HTR-8/SVneo (cell line): ENCODE data around the gene VMP1.
"Not testable (repeated sequence)": the region's sequence is repeated elsewhere in the genome, so short reads cannot be mapped to it uniquely, and the experiment has no call there.

ENCODE experiments used
- DNase-seq: peaks from one replicate; pipeline ENCODE4 v3.0.0; 2011; ENCODE audit warnings: low spot score, mixed read lengths; ENCODE audit not compliant: insufficient read length
- FAIRE-seq: peaks from 2 replicates; lab custom pipeline; 2011; peaks lifted over from hg19 to GRCh38; lab: Jason Lieb, UNC

The VMP1 gene

DNA sequence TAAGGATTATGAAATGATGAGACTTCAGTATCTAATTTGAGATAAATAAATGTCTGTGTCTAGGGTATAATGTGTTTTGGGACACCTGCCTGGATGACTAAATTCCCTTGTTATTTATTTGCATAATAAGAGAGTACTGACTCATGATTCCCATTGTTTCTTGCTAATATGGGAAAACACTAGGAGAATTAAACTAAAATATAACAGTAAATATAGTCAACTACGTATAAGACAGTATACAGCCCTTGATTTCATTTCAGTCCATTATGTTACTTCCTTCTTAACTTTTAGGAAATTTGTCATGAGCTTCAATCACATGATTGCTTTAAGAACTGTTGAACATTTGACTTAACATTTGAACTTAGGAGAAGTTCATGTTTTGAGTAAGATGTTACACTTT, 62.4 kb downstream of the VMP1 start:
- no peak for DNase-seq
- no peak for FAIRE-seq

DNA sequence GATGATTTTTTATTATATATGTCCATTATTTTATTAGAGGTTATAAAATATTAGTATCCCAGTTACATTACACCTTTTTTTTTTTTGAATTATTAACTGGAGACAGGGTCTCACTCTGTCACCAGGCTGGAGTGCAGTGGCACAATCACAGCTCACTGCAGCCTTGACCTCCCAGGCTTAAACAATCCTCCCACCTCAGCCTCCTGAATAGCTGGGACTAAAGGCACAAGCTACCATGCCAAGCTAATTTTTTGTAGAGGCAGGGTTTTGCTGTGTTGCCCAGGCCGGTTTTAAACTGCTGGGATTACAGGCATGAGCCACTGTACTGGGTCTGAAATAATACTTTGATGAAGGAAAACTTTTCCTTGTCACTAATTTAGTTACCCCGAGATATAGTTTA, 63.6 kb downstream of the VMP1 start:
- DNase-seq (no peak), FAIRE-seq (no peak)

DNA sequence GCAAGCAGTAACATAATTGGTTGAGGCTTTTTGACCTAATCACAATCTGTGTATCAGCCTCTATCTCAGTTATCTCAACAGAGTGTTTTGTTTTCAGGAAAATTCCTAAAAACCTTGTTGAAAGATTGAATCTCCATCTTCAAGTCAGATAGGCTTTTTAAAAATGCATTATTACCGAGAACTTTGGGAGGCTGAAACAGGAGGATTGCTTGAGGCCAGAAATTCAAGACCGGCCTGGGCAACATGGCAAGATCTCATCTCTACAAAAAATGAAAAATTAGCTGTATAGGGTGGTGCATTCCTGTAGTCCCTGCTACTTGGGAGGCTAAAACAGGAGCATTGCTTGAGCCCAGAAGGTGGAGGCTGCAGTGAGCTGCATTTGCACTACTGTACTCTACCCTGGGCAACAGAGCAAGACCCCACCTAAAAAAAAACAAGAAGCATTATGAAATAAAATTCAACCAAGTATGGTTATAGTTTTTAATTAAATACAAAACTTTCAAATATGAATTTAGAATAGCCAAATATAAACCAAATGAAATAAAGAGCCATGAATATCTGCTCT, 68.4 kb downstream of the VMP1 start:
- DNase-seq (no peak), FAIRE-seq (no peak)

DNA sequence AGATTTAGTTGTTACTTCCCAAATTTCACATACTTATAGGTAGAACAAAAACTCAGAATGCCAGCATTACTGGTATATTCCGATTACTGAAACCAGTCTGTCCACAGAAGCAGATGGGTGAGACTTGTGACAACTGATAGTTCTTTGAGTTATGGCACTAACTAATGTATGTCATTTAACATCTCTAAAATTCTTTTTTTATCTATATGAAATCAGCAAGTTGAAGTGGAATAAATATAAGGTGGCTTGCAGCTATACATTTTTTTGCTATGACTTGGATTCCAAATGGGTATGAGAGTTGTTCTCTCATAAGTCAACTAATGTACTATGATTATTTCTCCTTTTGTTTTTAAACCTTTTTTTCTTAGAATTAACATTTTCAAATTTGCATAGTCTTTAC, 69.1 kb downstream of the VMP1 start:
- no peak for DNase-seq
- FAIRE-seq, result peak; percentile 38

DNA sequence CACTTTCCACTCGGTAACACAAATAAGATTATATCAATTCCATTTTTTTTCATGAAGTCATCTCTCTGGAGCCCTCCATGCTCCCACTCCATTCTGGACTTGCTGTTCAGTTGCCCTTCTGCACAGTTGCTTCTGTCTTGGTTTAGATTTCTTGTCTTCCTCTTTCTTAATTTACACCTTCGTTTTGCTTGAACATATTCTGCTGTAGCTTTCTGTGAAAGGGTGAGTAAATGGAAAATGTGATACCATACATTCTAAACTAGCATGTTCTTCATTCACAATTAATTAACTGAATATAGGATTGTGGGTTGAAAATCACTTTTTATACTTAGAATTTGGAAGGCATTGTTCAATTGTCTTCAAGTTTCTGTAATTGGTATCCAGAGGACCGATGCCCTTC, 69.6 kb downstream of the VMP1 start:
- FAIRE-seq (no peak), DNase-seq (no peak)

DNA sequence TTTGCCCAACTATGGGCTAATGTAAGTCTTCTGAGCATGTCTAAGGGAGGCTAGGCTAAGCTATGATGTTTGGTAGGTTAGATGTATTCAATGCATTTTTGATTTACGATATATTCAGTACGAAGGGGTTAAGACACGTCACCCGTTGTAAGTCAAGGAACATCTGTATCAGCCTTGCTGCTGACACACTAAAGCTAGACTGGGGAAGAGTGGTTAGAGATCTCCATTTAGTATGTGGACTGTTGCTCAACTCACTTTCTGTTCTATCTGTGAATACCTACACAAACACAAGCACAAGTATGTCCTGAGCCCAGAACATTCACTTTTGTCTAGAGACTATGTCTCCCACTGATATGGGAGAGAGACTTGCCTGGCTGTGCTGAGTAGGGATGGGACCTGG, 71.5 kb downstream of the VMP1 start:
- FAIRE-seq (no peak), DNase-seq (no peak)

DNA sequence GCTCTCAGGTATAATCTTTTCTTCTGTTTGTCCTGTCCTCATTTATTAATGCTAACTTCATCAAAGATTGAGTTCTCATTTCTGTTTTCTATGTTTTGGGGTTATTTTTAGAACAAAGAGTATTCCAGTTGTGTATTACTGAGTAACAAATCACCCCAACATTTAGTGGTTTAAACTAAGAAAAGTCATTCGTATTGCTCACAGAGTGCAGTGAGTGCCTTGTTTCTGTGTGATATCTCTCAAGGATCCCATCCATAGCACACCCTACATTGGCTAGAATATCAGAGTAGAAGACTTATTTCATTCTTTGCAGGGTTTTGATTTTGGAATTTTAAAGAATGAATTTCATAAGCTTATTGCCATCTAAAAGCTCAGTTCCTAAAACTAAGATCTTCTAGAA, 72.1 kb downstream of the VMP1 start:
- DNase-seq, result no peak
- no peak for FAIRE-seq

DNA sequence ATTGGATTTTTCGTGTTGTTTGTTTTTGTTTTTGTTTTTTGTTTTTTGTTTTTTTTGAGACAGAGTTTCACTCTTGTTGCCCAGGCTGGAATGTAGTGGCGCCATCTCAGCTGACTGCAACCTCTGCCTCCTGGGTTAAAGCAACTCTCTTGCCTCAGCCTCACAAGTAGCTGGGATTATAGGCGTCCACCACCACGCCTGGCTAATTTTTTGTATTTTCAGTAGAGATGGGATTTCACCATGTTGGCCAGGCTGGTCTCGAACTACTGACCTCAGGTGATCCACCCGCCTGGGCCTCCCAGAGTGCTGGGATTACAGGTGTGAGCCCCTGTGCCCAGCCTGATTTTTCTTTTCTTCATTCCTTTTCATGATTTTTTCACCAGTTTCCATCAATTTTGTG, 73.1 kb downstream of the VMP1 start:
- DNase-seq, FAIRE-seq: not testable (repeated sequence)

DNA sequence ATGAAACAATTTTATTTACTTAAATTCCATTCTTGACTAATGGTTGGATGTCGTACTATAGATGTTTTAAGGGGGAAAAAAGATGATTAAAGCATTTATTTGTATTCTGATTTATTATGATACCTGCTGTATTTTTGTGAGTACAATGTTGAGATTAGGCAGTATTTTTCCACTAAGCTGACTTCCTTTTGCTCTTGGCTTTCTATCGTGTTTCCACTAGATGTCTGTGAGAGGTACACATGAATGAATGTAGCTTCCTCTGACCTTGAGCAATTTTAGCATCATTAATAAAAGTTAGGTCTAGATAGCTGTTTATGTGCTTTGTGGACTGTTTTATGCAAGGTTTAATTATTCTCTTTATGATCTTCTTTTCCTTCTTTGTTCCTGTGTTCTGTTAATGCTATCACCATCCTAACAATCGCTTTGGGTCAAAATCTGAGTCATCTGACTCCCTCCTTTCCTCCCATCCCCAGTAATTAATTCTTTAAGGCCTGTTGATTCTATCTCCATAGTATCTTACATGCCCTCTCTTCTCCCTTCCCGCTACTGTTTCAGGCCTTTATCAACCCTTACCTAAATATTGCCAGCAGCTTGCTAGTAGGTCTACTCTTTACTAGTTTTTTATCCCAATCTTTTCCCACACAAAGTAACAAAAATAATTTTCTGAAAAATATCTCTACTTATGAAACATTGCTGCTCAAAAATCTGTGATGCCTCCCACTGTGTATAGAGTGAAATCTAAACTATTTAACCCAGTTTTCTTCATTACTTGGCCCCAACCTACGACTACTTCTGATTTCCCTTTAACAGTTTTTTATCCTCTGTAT, 76.0 kb downstream of the VMP1 start:
- DNase-seq, result no peak
- peak; percentile 67 for FAIRE-seq

DNA sequence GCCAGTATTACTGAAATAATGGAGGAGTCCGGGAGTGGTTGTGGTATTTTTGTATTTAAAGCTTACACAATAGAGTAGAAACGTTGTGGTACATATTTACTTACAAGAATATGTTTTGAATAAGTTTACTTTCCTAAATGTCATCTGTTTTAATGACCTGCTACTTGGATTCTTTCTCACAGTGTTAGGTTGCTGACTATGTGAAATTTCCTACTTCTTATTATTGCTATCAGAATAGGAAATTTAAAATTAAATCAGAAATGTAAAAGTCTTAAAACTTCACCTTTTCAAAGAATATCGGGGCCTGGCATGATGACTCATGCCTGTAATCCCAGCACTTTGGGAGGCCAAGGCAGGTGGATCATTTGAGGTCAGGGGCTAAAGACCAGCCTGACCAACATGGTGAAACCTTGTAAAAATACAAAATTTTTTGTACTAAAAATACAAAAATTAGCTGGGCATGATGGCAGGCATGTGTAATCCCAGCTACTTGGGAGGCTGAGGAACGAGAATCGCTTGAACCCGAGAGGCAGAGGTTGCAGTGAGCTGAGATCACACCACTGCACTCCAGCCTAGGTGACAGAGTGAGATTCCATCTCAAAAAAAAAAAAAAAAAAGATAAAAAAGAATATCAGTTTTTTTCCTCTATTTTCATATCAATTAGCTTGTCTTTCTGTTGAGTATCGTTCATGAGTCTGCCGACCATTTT, 77.8 kb downstream of the VMP1 start:
- DNase-seq (no peak), FAIRE-seq (no peak)

DNA sequence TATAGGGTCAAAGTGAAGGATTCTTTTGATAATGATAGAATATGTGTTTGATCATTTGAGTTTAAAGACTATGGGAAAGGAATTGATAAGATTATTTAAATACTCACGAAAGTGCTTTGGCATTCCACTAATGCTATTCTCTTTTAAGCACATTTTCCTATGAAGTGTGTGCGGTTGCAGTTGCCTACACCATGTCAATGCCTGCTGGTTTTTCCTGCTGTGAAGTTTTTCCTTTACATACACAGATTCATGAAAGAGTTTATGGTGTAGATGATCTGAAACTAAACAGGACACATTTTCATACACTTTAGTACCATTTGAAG, 78.7 kb downstream of the VMP1 start:
- FAIRE-seq (no peak), DNase-seq (no peak)

DNA sequence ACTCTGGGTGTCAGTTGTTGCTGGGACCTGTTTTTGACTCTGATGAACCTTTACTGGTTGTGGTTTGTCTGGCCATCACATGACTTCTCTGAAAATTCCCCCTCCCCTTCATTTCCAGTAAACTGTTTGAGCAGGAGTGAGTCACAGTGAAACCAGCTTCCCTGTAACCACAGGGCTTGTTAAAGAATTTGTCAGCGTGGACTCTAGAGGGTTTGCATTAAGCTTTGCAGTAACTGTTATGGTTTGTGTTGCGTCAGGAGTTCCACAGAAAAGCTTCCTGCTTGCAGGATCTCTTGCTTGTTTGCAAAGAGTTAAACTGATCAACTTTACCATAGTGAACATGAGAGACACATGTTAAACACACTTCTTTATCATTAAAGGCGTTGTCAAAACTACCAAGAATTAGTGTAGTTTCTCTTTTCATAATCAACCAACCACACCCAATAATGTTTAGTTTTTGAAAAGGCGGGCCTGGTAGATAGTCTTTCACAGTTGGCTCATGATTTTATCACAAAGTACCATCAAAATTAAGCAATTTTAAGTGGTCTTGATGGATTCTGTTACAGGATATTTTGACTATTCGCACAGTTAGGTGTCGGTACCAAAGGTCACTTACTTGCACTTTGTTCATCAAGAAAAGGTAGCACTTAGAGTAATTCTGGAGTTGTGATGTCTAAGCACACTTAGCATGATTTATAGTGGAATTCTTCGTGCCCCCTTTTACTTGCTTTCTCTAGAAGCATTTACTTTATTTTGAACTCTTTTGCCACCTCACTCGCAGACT, 79.3 kb downstream of the VMP1 start:
- peak; percentile 95 for DNase-seq

DNA sequence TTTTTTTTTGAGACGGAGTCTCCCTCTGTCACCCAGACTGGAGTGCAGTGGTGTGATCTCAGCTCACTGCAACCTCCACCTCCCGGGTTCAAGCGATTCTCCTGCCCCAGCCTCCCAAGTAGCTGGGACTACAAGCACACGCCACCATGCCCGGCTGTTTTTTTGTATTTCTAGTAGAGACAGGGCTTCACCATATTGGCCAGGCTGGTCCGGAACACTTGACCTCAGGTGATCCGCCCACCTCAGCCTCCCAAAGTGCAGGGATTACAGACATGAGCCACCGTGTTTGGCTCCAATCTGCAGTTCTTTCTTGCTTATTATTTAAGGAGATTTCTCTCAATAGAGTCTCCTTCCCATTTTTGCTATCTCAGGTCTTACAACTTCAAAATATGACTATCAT, 82.4 kb downstream of the VMP1 start:
- not testable (repeated sequence) for FAIRE-seq, DNase-seq

More for the DNA sequence above, 79.3 kb downstream of the VMP1 start:
- FAIRE-seq, result peak; percentile 99

DNA sequence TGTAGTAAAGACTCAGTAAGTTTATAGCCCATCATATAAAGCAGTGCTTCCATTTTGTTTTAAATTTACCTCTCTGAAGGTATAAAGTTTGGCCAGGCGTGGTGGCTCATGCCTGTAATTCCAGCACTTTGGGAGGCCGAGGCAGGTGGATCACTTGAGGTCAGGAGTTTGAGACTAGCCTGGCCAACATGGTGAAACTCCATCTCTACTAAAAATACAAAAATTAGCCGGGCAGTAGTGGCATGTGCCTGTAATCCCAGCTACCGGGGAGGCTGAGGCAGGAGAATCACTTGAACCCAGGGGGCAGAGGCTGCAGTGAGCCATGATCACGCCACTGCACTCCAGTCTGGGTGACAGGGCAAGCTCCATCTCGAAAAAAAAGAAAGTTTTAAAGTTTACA, 83.0 kb downstream of the VMP1 start:
- not testable (repeated sequence) for DNase-seq, FAIRE-seq

DNA sequence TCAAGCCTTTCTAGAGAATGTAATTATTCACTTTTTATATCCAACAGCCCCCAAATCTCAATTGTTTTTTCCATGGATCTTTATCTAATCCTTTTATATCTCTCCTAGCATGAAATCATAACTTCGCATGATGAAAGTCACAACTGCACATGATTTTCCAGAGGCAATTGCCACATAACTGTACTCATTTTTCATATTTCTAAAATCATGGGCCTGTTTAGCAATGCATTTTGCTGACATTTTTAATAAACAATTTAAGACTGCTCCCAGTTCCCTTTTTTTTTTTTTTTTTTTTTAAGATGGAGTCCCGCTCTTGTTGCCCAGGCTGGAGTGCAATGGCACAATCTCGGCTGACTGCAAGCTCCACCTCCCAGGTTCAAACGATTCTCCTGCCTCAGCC, 83.5 kb downstream of the VMP1 start:
- no peak for FAIRE-seq
- no peak for DNase-seq

DNA sequence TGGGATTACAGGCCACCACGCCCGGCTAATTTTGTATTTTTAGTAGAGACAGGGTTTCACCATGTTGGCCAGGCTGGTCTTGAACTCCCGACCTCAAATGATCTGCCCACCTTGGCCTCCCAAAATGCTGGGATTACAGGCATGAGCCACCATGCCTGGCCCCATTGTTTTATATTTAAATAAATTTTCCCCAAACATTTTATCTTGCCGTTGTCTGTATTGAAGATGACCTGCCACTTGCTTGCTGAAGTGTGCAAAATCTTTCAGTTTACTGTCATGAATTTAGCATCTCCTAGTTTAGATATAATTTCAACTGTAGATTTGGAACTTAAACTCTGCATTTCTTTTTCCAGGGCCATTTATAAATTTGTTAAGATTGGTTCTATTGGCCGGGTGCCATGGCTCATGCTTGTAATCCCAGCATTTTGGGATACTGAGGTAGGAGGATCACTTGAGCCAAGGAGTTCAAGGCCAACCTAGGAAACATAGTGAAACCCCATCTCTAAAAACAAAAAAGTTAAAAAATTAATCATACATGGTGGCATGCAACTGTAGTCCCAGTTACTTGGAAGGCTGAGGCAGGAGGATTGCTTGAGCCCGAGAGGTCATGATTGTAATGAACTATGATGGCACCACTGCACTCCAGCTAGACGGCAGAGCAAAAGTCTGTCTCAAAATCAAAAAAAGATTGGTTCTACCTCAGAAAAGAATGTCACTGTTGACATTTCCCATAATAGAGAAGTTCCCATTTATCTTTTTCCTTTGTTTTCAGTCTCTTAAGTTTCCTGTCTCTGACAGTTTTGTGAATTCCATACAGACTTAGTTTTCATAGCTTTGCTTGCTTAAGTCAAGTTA, 84.4 kb downstream of the VMP1 start:
- DNase-seq (no peak), FAIRE-seq (no peak)

DNA sequence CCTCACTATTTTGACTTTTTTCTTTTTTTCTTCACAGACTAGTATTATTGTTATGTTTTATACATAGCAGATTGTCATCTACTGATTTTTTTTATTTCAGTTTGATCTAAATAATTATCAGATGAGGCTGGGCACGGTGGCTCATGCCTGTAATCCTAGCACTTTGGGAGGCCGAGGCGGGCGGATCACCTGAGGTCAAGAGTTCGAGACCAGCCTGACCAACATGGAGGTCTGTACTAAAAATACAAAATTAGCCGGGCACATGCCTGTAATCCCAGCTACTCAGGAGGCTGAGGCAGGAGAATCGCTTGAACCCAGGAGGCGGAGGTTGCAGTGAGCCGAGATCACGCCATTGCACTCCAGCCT, 85.0 kb downstream of the VMP1 start:
- not testable (repeated sequence) for DNase-seq

DNA sequence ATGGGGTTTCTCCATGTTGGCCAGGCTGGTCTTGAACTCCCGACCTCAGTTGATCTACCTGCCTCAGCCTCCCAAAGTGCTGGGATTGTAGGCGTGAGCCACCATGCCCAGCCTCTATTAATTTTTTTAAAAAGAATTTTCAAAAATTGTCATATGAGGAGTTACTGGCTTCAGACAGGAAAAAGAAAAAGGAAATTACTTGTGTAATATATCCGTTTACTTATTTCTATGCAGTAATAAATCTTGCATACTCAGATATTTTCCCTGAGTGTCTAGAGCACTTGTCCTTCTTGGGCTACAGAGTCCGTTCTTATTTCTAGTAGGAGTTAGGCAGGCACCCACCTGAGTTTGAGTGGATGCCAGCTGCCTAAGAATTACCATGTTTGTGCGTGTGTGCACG, 85.8 kb downstream of the VMP1 start:
- no peak for FAIRE-seq

More for the DNA sequence above, 85.0 kb downstream of the VMP1 start:
- FAIRE-seq, result not testable (repeated sequence)

DNA sequence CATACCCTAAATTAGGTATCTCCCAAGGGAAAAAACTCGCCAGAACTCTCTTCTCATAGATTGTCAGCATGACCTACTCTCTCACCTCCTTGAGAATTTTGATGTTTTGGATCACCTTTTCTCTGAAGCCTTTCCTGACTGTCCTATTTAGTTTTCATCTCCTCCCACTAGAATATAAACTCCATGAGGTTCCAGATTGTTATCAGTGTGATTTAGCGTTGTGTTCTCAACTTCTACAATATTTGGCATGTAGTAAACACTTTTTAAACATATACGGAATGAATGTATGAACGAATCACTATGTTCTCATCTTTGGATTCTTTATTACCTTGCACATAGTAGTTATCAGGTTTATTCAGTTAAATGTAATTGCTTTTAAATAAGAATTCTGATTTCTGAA, 88.7 kb downstream of the VMP1 start:
- no peak for DNase-seq
- FAIRE-seq, result no peak

More for the DNA sequence above, 85.8 kb downstream of the VMP1 start:
- DNase-seq, result no peak

DNA sequence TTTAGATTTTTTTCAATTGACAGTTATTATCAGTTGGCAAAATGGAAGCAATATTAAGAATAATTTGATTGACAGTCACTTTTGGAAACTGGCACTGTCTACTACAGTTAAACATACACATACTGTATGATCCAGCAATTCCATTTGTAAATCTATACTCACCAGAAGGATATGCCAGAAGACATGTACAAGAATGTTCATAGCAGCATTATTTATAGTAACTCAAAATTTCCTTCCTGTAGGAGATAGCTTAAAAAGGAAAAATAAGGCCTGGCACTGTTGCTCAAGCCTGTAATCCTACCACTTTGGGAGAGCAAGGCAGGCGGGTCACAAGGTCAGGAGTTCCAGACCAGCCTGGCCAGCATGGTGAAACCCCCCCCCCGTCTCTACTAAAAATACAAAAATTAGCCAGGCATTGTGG, 89.3 kb downstream of the VMP1 start:
- DNase-seq, result no peak
- no peak for FAIRE-seq
